HepG2 (cell line): ENCODE data around the gene CTXN1. TPM values are rescaled to one million over a fixed set of nuclear protein-coding genes. Genes with fewer than 3 reads are reported as not detected.

Experiments
- ARNTL ChIP-seq: sonication (generic); formaldehyde crosslinking; IDR thresholded peaks from 2 replicates; pipeline ENCODE4 v1.4.0; 2020; ENCODE audit warnings: mild to moderate bottlenecking, missing genetic modification reagents
- CC2D1A ChIP-seq: sonication (generic); formaldehyde crosslinking; IDR thresholded peaks from 2 replicates; pipeline ENCODE4 v1.8.1; 2023; ENCODE audit warnings: mild to moderate bottlenecking, missing genetic modification reagents
- CEBPG ChIP-seq: IDR thresholded peaks from 2 replicates; pipeline ENCODE4 v1.6.1; 2016
- EEA1 ChIP-seq: sonication (generic); formaldehyde crosslinking; IDR thresholded peaks from 2 replicates; pipeline ENCODE4 v1.5.1; 2020; ENCODE audit warnings: mild to moderate bottlenecking, missing genetic modification reagents, borderline replicate concordance
- ESRRA ChIP-seq: sonication (generic); formaldehyde crosslinking; IDR thresholded peaks from 2 replicates; pipeline ENCODE4 v1.5.1; 2020; ENCODE audit warnings: mild to moderate bottlenecking, low read depth, missing genetic modification reagents
- FOSL1 ChIP-seq: sonication (generic); formaldehyde crosslinking; IDR thresholded peaks from 2 replicates; pipeline ENCODE4 v1.9.0; 2021; ENCODE audit warnings: missing genetic modification reagents, borderline replicate concordance
- FOXJ3 ChIP-seq: sonication (generic); formaldehyde crosslinking; IDR thresholded peaks from 2 replicates; pipeline ENCODE4 v1.4.0; 2020; ENCODE audit warnings: missing genetic modification reagents, mild to moderate bottlenecking, borderline replicate concordance
- KDM5A ChIP-seq: fragments of 200-600 bp; sonication (generic); IDR thresholded peaks from 2 replicates; pipeline ENCODE4 v1.7.0; 2018; ENCODE audit warnings: antibody characterized with exemption, mild to moderate bottlenecking, low read length, borderline replicate concordance
- LBX2 ChIP-seq: sonication (generic); formaldehyde crosslinking; IDR thresholded peaks from 2 replicates; pipeline ENCODE4 v1.5.0; 2020; ENCODE audit warnings: missing genetic modification reagents, mild to moderate bottlenecking, borderline replicate concordance
- MEIS1 ChIP-seq: sonication (generic); formaldehyde crosslinking; IDR thresholded peaks from 2 replicates; pipeline ENCODE4 v1.9.0; 2021; ENCODE audit warnings: mild to moderate bottlenecking, missing genetic modification reagents, moderate library complexity, borderline replicate concordance
- MTA3 ChIP-seq: sonication (generic); formaldehyde crosslinking; IDR thresholded peaks from 2 replicates; pipeline ENCODE4 v1.4.0; 2020; ENCODE audit warnings: missing genetic modification reagents
- NCOR1 ChIP-seq: fragments of 200-600 bp; sonication (generic); IDR thresholded peaks from 2 replicates; pipeline ENCODE4 v1.7.0; 2017; ENCODE audit warnings: antibody characterized with exemption, low read length, borderline replicate concordance
- NFIC ChIP-seq: IDR thresholded peaks from 2 replicates; pipeline ENCODE4 v1.6.1; 2012; ENCODE audit warnings: mild to moderate bottlenecking, low read length, inconsistent platforms
- PCBP1 ChIP-seq: fragments of 200-400 bp; formaldehyde crosslinking; IDR thresholded peaks from 2 replicates; pipeline ENCODE4 v1.6.1; 2017; ENCODE audit warnings: mild to moderate bottlenecking, low read depth, low read length, borderline replicate concordance
- SATB2 ChIP-seq: sonication (generic); formaldehyde crosslinking; IDR thresholded peaks from 2 replicates; pipeline ENCODE4 v1.5.0; 2020; ENCODE audit warnings: missing genetic modification reagents
- SIN3B ChIP-seq: fragments of 150-350 bp; IDR thresholded peaks from 2 replicates; pipeline ENCODE4 v1.6.1; 2014; ENCODE audit warnings: low read length
- ZFP41 ChIP-seq: sonication (generic); formaldehyde crosslinking; IDR thresholded peaks from 2 replicates; pipeline ENCODE4 v1.4.0; 2020; ENCODE audit warnings: mild to moderate bottlenecking, missing genetic modification reagents, borderline replicate concordance
- ZNF329 ChIP-seq: sonication (generic); formaldehyde crosslinking; IDR thresholded peaks from 2 replicates; pipeline ENCODE4 v1.9.0; 2021; ENCODE audit warnings: low read depth, mild to moderate bottlenecking, missing genetic modification reagents
- ZNF546 ChIP-seq: sonication (generic); formaldehyde crosslinking; conservative IDR thresholded peaks from 2 replicates; pipeline ENCODE4 v1.8.1; 2023; ENCODE audit warnings: mild to moderate bottlenecking, missing genetic modification reagents
- ZNF567 ChIP-seq: sonication (generic); formaldehyde crosslinking; IDR thresholded peaks from 2 replicates; pipeline ENCODE4 v1.8.1; 2023; ENCODE audit warnings: mild to moderate bottlenecking, missing genetic modification reagents, borderline replicate concordance
- ZNF598 ChIP-seq: sonication (generic); formaldehyde crosslinking; IDR thresholded peaks from 2 replicates; pipeline ENCODE4 v1.5.1; 2020; ENCODE audit warnings: mild to moderate bottlenecking, missing genetic modification reagents, borderline replicate concordance
- ZNF616 ChIP-seq: sonication (generic); formaldehyde crosslinking; IDR thresholded peaks from 2 replicates; pipeline ENCODE4 v1.5.0; 2020; ENCODE audit warnings: low read depth, mild to moderate bottlenecking, missing genetic modification reagents
- ZNF629 ChIP-seq: sonication (generic); formaldehyde crosslinking; conservative IDR thresholded peaks from 2 replicates; pipeline ENCODE4 v1.5.0; 2020; ENCODE audit warnings: missing genetic modification reagents
- polyA plus RNA-seq, 8 experiments: library from polyadenylated mRNA; depleted of rRNA in 3 of 8; stranded (reverse) in 7 of 8; unstranded in 1 of 8; fragments of >200 nt; fragmentation: Illumina TruSeq in 4 of 8; extraction: Trizol in 4 of 8; gene quantifications; 2 replicates each; pipeline versions ENCODE4 v1.2.1 to v1.2.3, GENCODE V29; 2011 to 2016; ENCODE audit warnings: low read depth in 4 of 8, missing spikeins in 1 of 8, mixed read lengths in 1 of 8; ENCODE audit not compliant: insufficient read depth in 1 of 8
- total RNA-seq, 5 experiments: library from RNA; depleted of rRNA; stranded (reverse); fragments of >200 nt; fragmentation: Illumina TruSeq; extraction: Trizol; gene quantifications; 2 replicates each; pipeline ENCODE4 v1.2.3, GENCODE V29; 2016; ENCODE audit warnings: low read depth in 1 of 5
- TF ChIP-seq, protein P1 (sequence below): sonication (generic); formaldehyde crosslinking; IDR thresholded peaks from 2 replicates; pipeline ENCODE4 v1.8.0; 2022; ENCODE audit warnings: missing genetic modification reagents, mild to moderate bottlenecking, moderate library complexity, borderline replicate concordance
- TF ChIP-seq, protein P2 (sequence below): sonication (generic); formaldehyde crosslinking; IDR thresholded peaks from 2 replicates; pipeline ENCODE4 v1.4.0; 2020; ENCODE audit warnings: mild to moderate bottlenecking, missing genetic modification reagents
- TF ChIP-seq, protein P3 (sequence below): IDR thresholded peaks from 2 replicates; pipeline ENCODE4 v1.6.1; 2016; ENCODE audit warnings: low read depth, borderline replicate concordance

The CTXN1 gene
- total and polyA plus RNA-seq, 2 of the 13 experiments (the other 11 are each of a cell fraction or from before 2014, with no cell fraction given), result 0.11 TPM; not detected in 1

DNA sequence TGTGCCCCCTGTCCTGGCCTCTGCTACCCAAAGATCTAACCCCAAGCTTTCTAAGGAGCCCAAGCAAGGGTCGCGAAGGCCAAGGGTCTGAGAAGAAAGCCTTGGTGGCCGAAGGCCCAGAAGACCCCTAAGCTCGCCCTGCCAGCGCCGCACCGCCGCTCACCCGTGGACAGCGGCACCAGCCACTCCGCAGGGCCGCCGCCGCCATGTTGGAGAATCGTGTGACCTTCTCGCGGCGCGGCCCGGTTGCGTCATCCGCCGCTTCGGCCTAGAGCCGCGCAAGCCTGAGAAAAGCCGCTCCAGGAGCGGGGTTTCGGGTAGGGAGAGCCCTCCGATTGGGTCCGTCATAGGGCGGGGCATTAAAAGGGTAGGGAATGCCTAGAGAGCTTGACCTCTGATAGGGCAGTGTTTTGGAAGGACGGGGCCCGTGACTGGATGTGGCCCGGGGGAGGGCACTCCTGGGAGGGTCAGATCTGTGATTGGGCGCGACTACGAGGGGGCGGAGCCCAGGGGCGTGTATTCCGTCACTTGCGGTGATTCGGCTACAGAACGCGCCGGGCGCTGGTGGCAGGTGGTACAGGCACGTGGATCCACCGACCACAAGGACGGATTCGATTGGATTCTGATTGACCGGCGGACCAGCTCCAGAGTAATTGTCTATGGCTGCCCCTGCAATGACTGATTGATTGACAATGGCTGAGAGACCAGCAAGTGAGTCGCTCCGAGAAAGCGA is 17.7 kb upstream of the CTXN1 start, which contains the start of gene TIMM44 (continued):
- no peak for TF ChIP-seq EEA1 (CRISPR knock-in tag)
- TF ChIP-seq, protein P1, sequence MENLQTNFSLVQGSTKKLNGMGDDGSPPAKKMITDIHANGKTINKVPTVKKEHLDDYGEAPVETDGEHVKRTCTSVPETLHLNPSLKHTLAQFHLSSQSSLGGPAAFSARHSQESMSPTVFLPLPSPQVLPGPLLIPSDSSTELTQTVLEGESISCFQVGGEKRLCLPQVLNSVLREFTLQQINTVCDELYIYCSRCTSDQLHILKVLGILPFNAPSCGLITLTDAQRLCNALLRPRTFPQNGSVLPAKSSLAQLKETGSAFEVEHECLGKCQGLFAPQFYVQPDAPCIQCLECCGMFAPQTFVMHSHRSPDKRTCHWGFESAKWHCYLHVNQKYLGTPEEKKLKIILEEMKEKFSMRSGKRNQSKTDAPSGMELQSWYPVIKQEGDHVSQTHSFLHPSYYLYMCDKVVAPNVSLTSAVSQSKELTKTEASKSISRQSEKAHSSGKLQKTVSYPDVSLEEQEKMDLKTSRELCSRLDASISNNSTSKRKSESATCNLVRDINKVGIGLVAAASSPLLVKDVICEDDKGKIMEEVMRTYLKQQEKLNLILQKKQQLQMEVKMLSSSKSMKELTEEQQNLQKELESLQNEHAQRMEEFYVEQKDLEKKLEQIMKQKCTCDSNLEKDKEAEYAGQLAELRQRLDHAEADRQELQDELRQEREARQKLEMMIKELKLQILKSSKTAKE (CRISPR knock-in tag), result no peak
- TF ChIP-seq ZNF616 (CRISPR knock-in tag), result 0 out of 2 replicates have a peak, but pooled peaks have one; percentile 37
- TF ChIP-seq PCBP1, result no peak
- TF ChIP-seq, protein P2, sequence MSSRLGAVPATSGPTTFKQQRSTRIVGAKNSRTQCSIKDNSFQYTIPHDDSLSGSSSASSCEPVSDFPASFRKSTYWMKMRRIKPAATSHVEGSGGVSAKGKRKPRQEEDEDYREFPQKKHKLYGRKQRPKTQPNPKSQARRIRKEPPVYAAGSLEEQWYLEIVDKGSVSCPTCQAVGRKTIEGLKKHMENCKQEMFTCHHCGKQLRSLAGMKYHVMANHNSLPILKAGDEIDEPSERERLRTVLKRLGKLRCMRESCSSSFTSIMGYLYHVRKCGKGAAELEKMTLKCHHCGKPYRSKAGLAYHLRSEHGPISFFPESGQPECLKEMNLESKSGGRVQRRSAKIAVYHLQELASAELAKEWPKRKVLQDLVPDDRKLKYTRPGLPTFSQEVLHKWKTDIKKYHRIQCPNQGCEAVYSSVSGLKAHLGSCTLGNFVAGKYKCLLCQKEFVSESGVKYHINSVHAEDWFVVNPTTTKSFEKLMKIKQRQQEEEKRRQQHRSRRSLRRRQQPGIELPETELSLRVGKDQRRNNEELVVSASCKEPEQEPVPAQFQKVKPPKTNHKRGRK, result no peak
- TF ChIP-seq SIN3B, result peak; percentile 45; the same call in 1 of the 2 replicates
- no peak; the same call in 1 of the 2 replicates for TF ChIP-seq NCOR1
- TF ChIP-seq ARNTL (CRISPR knock-in tag), result peak; percentile 81; the same call in 1 of the 2 replicates
- TF ChIP-seq, protein P3, sequence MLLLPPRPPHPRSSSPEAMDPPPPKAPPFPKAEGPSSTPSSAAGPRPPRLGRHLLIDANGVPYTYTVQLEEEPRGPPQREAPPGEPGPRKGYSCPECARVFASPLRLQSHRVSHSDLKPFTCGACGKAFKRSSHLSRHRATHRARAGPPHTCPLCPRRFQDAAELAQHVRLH (CRISPR knock-in tag), result peak; percentile 50; the same call in 1 of the 2 replicates
- peak; percentile 82; the same call in 1 of the 2 replicates for TF ChIP-seq ESRRA
- no peak for TF ChIP-seq FOSL1
- TF ChIP-seq CC2D1A (CRISPR knock-in tag), result no peak
- TF ChIP-seq ZNF546 (CRISPR knock-in tag), result peak; percentile 96
- TF ChIP-seq ZNF598 (CRISPR knock-in tag), result peak; percentile 60; the same call in 1 of the 2 replicates
- TF ChIP-seq NFIC, result no peak
- TF ChIP-seq ZNF629 (CRISPR knock-in tag), result no peak
- TF ChIP-seq ZNF329 (CRISPR knock-in tag), result 0 out of 2 replicates have a peak, but pooled peaks have one; percentile 17
- TF ChIP-seq ZFP41 (CRISPR knock-in tag), result no peak; the same call in 1 of the 2 replicates
- peak; percentile 57; the same call in 1 of the 2 replicates for TF ChIP-seq KDM5A
- no peak for TF ChIP-seq FOXJ3 (CRISPR knock-in tag)
- no peak for TF ChIP-seq MTA3 (CRISPR knock-in tag)
- no peak for TF ChIP-seq SATB2 (CRISPR knock-in tag)
- peak; percentile 100 for TF ChIP-seq CEBPG (CRISPR knock-in tag)
- TF ChIP-seq LBX2 (CRISPR knock-in tag), result no peak; the same call in 1 of the 2 replicates
- 0 out of 2 replicates have a peak, but pooled peaks have one; percentile 63 for TF ChIP-seq ZNF567 (CRISPR knock-in tag)
- no peak; the same call in 1 of the 2 replicates for TF ChIP-seq MEIS1 (CRISPR knock-in tag)
